G401 (cell line): Measurements from ENCODE around the gene FAM76A. TPM values are rescaled to one million over a fixed set of nuclear protein-coding genes. Genes with fewer than 3 reads are reported as not detected.
"Not testable (repeated sequence)": the region's sequence is repeated elsewhere in the genome, so short reads cannot be mapped to it uniquely, and the experiment has no call there.

ENCODE experiments used
- DNase-seq: peaks from one replicate; pipeline ENCODE4 v3.0.0-alpha.2; 2015; ENCODE audit warnings: low spot score
- in situ Hi-C: cut with HindIII; loops from 2 replicates; pipeline ENCODE4 v1.10.0; 2016; ENCODE audit warnings: low sequenced_read_pairs, mixed read lengths
- total RNA-seq: library from RNA; depleted of rRNA; stranded (reverse); fragments of >200 nt; shearing (Covaris generic); gene quantifications from 2 replicates; pipeline ENCODE4 v1.2.3, GENCODE V29; 2014; rRNA removed

The FAM76A gene
- 13.6 and 32.1 TPM in 2 replicates for total RNA-seq

DNA sequence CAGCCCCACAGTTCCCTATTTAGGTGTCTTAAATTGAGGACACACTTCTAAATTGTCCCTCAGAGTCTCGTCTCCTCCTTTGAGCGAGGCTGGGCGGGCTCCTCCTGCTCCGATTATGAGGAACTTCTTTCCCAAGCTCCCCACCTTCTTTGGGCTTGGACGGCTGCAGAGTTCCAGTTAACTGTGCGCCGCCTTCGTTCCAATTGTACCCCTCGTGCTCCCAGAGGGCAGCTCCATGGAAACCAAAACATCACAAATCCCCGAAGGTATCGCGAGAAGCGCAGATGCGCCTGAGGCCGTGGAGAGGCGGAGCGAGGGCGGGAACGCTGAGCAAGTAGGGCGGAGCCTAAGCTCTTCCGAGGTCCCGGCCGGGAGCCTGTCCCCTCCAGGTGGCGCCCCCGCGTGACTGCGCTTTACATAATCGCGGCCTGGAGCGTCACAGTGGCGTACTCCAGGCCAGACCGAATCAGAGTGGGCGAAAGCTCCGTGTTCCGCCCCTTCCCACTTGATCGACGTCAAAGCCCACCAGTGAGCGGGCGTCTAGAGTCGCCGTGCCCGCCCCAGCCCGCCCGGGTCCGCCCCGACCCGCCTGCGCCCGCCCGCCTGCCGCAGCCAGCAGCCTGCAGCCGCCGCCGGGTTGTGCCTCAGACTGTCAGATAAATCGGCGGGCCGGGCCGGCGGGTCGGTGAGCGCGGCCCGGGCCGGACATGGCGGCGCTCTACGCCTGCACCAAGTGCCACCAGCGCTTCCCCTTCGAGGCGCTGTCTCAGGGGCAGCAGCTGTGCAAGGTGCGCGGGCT lies at the start of gene FAM76A:
Gene FAM76A, plus strand, starts transcription at position 588 of the 799 bp plus-strand sequence. Its CDS starts 120 bp downstream, at position 708.
- DNase-seq, result peak; percentile 99
- in situ Hi-C loops, result no loop called here

GRCh38 chr1:27676410-27676809 lies 49.4 kb upstream of the FAM76A start:
- DNase-seq, result no peak
- in situ Hi-C loops, result no loop called here

DNA sequence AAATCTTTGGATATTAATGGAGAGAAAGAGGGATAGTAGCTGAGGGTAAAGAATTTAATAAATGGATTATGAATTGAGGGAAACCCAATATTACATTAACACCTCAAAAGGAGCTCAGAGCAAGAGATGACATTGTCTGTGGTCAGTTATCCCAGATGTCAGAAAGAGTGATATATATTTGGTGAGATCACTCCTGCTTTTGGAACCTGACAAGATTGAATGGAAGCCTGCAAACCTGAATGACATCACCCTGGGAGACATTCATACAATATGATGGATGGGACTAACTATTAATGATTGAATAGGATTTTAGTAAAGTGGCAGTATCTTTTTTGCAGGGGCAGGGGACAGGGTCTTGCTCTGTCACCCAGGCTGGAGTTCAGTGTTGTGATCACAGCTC lies 47.0 kb upstream of the FAM76A start:
- DNase-seq, result no peak
- in situ Hi-C loops, result no loop called here

GRCh38 chr1:27680225-27680791 lies 45.5 kb upstream of the FAM76A start:
- DNase-seq, in situ Hi-C loops: not testable (repeated sequence)

DNA sequence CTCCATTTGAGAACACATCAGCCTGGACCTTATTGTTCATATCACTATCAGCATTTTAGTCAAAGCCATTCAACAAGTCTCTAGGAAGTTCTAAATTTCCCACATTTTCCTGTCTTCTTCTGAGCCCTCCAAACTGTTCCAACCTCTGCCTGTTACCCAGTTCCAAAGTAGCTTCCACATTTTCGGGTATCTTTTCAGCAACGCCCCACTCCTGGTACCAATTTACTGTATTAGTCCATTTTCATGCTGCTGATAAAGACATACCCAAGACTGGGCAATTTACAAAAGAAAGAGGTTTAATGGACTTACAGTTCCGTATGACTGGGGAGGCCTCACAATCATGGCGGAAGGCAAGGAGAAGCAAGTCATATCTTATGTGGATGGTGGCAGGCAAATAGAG lies 44.2 kb upstream of the FAM76A start:
- DNase-seq, in situ Hi-C loops: not testable (repeated sequence)

GRCh38 chr1:27682351-27682944 lies 43.3 kb upstream of the FAM76A start:
- in situ Hi-C loops, result no loop called here
- no peak for DNase-seq

- in situ Hi-C loops, result no loop called here
- no peak for DNase-seq
Observed at GRCh38 chr1:27684176-27684575, 41.6 kb upstream of the FAM76A start.

GRCh38 chr1:27686223-27686990 lies 39.4 kb upstream of the FAM76A start:
- no peak for DNase-seq
- in situ Hi-C loops, result no loop called here

GRCh38 chr1:27687906-27688305 lies 37.9 kb upstream of the FAM76A start:
- in situ Hi-C loops, result no loop called here
- no peak for DNase-seq

DNA sequence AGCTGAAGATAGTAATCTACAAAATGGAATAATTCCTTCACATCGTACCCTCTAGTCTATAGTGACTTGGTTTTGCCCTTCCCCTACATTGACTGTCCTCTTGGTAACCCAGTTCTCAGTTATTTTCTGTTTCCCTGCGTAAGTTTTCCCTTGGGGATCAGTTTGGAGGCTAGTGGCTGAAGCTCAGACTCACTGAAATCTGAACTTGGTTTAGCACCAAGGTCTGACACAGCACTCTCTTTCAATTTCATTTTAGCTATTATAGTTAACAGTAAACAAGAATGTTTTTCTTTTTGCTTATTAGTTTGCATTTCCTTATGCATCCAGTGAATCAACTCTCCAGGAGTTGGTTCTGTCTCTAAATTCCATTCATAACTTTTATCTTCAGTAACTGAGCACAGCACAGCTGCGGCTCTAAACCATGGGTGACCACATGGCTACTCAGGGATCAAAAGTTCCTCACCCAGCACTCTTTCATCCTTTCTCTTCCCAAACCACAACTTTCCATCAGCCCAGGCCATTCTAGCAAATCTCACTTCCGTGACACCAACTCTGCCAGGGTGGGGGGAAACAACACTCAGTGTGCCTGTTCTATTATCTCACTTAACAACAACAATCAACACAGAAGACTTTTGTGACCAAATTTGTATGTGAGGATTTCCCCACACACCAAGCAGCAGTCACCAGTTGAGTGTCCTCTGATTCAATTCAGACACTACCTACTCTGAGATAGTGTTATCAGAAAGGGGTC lies 36.2 kb upstream of the FAM76A start:
- no peak for DNase-seq
- in situ Hi-C loops, result no loop called here

DNA sequence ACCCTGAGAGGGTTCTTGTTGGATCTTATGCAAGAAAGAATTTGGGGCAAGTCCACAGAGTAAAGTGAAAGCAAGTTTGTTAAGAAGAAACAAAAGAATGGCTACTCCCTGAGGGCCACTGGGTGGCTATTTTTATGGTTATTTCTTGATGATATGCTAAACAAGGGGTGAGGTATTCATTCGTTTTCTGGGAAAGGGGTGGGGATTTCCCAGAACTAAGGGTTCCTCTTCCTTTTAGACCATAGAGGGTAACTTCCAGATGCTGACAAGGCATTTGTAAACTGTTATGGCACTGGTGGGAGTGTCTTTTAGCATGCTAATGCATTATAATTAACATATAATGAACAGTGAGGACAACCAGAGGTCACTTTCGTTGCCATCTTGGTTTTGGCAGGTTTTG lies 35.6 kb upstream of the FAM76A start:
- DNase-seq, result no peak
- in situ Hi-C loops, result no loop called here

DNA sequence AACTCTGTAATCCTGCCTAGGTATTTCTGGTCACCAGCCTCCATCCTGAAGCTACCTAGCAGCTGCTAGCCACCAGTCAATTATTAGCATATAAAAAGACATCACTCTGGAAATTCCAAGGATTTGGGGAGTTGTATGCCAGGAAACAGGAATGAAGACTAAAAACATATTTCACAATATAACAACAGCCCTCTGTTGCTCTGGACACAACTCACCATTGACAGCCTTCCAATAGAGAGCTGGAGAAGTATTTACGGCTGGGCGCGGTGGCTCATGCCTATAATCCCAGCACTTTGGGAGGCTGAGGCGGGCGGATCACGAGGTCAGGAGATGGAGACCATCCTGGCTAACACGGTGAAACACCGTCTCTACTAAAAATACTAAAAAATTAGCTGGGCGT lies 28.9 kb upstream of the FAM76A start:
- DNase-seq, in situ Hi-C loops: not testable (repeated sequence)

GRCh38 chr1:27704958-27705357 lies 20.8 kb upstream of the FAM76A start:
- in situ Hi-C loops, result no loop called here
- no peak for DNase-seq

DNA sequence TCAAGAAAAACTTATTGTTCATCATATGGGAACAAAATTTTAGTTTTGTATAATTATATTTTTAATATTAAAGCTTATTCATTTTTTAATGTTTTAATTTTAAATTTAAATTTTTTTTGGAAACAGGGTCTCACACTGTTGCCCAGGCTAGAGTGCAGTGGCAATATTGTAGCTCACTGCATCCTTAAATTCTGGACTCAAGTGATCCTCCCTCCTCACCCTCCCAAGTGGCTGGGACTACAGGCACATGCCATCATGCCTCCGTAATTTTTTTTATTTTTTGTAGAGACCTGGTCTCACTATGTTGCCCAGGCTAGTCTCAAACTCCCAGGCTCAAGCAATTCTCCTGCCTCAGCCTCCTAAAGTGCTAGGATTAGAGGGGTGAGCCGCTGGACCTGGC lies 20.2 kb upstream of the FAM76A start:
- no peak for DNase-seq
- in situ Hi-C loops, result no loop called here

DNA sequence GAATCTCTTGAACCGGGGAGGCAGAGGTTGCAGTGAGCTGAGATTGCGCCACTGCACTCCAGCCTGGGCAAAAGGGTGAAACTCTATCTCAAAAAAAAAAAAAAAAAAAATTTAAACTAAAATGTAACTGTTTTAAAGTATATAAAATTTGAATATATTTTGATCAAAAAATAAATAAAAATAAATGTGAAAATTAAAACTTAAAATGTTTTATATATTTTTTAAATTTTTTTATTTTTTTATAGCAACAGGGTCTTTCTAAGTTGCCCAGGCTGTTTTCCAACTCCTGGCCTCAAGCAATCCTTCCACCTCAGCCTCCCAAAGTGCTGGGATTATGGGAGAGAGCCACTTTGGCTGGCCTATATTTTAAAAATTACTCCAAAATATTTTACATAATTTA lies 15.2 kb upstream of the FAM76A start:
- in situ Hi-C loops, result no loop called here
- no peak for DNase-seq

GRCh38 chr1:27713139-27713725 lies 12.5 kb upstream of the FAM76A start:
- in situ Hi-C loops, result no loop called here
- DNase-seq, result no peak

DNA sequence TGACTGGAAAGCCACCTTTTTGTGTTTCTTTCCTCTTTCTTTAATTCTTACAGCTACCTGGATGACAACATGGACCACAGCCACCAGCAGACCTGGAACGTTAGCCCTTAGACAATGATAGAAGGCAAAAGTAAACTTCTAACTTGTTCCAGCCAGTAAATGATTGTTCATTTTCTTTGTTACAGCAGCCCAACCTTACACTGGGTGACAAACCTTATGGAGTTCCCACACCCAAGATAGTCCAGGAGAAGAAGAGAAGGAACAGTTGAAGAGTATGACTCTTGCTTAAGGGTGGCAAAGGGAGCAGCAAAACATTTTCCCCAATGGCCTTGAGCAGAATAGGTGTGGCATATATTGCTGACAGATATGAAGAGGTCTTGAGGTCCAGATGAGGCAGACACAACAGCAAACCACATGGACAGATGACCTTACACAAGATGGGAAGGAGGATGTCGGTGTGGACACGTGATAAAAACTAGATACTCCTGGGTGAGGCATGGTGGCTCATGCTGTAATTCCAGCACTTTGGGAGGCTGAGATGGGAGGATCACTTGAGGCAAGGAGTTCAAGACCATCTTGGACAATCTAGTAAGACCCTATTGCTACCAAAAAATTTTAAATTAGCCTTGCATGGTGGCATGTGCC lies 11.8 kb upstream of the FAM76A start:
- in situ Hi-C loops, result no loop called here
- no peak for DNase-seq

GRCh38 chr1:27716262-27716895 lies 9.4 kb upstream of the FAM76A start:
- in situ Hi-C loops, result no loop called here
- no peak for DNase-seq
